NCI-H146 treated with DMSO at 0.1 percent for 48 hours (cell line): ENCODE results near the gene ZNHIT3.
A peak's percentile ranks its signal among the peaks of the same experiment; 100 is the strongest.
"Not testable (repeated sequence)": the region's sequence is repeated elsewhere in the genome, so short reads cannot be mapped to it uniquely, and the experiment has no call there.

ENCODE experiments used
- DNase-seq: peaks from one replicate; lab custom pipeline; 2025; ENCODE audit not compliant: unreplicated experiment; lab: John Stamatoyannopoulos, UW

The ZNHIT3 gene

DNA sequence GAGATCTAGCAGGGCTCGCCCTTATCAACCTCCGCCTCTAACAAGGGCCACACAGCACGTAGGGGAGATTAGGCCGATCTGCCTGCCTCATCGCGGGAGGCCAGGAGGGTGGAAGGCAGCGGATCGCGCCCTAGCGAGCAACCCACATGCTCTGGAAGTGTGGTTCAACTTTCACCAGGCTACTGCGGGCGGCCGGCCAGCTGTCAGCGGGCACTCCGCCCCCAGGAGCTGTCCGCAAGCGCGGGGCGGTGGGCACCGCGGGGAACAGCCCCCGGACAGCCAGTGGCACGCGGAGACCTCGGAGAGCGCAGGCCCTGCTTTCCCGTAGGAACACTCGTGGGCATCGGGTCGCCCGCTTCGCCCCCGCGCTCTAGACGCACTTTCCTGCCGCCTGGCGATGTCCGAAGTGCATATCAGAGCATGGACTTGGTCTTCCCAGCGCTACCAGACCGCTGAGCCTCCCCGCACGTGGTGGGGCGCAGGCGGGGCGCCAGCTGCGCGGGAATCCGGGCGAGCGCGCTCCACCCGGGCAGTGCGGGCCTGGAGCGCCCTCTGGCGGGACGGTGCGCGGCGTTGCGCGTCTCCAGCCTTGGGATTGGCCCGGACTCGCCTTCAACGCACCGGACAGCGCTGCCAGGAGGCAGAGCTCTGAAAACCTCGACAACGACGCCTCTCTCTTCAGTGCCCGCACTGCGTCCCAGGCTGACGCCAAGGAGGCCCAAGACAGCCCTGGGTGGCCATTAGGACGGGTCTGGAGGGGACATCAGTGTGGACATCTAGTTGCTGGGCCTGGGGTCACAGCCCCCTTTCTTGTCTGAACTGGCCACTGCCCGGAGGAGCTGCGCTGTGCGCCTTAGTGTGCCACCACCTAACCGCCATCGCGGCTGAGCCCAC is 3.6 kb upstream of the ZNHIT3 start:
- DNase-seq, result peak; percentile 43

DNA sequence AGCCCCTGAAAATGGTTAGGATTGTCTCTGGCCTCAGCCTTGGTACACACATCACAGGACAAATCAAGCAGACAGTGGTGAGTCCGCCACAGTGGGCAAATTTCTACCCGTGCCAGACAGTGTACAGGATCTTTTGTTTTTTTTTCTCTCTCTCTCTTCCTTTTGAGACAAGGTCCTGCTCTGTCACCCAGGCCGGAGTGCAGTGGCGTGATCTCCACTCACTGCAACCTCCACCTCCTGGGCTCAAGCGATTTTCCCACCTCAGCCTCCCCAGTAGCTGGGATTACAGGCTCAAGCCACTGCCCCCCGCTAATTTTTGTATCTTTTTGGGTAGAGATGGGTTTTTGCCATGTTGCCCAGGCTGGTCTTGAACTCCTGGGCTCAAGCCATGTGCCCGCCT is 2.5 kb upstream of the ZNHIT3 start:
- not testable (repeated sequence) for DNase-seq

DNA sequence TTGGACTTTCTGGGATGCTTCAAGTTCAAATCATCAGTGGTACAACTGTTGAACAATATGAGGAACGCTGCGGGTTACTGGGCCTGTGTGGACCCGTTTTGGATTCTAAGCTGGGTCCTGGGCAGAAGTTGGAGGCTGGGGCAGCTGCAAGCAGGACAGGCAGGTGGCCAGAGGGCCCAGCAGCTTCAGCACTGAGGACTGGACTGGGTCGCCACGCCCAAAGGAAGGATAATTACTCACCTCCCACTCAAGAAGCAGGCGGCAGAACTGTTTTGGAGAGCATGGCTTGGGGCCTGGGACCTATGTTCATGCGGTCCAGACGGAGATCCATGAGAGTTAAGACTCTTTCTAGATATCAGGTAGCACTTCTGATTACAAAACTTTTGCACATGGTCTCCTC is 1.5 kb upstream of the ZNHIT3 start:
- no peak for DNase-seq

DNA sequence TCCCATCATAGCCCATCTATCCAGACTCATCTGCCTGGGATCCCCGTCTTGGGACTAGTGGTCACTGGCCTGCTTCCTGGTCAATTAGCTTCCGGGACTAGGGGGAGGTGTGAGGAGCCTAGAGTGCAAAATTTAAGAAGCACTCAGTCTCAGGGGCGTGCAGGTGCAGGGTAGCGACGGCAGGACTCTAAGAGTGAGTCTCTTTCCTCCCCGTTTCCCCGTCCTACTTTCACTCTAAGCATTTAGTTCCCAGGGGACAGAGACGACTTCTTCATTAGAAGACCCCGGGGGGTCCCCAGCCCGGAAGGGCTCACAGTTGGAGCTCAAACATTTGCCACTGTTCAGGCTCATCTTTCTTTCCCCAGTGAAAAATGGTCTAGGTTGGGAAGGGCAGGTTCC is 677 bp upstream of the ZNHIT3 start:
- peak; percentile 57 for DNase-seq

DNA sequence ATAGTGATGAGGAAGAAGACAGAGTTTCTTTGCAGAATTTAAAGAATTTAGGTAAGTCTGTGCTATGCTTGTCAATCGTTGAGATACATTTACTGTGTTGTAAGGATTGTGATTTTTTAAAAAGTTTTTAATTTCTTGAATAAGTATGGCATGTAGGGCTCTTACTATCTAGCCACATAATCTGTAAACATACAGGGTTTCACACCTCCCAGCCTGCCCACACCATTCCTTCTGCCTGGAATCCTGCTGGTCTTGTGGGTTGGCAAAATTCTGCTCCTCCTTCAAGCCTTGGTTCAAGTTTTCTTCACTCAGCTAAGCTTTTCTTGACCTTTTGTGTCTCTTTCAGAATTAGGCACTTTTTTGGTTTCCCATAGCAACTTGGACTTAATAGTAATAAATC is 7.5 kb downstream of the ZNHIT3 start:
- no peak for DNase-seq

DNA sequence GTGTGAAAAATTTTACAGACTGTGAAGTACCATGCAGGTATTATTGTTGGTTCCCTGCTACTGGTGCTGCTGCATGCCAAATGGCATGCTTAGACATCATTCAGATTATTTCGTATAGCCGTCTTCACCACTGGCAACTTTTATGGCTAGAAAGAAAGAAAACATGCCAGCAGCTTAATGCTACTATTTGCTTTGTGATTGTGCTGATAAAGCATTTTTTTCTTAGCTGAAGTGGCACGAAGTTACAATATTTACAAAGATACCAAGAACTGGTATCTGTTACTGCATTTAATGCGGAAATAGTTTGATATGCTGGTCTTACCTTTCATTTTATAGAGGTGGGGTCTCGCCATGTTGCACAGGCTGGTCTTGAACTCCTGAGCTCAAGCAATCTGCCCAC is 8.2 kb downstream of the ZNHIT3 start:
- DNase-seq, result no peak

DNA sequence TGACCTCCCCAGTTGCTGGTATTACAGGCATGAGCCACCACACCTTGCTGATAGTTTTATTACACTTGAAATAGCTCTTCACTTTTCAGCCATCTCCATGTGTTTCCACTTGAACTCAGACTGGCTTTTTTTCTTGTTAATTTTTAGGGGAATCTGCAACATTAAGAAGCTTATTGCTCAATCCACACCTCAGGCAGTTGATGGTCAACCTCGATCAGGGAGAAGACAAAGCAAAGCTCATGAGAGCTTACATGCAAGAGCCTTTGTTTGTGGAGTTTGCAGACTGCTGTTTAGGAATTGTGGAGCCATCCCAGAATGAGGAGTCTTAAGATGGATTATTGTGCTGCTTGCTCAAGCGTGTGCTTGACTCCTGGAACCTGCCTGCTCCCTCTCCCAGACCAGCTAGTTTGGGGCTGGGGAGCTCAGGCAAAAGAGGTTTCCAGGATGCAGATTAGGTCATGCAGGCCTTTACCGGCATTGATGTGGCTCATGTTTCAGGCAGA is 8.6 kb downstream of the ZNHIT3 start:
- DNase-seq, result no peak

DNA sequence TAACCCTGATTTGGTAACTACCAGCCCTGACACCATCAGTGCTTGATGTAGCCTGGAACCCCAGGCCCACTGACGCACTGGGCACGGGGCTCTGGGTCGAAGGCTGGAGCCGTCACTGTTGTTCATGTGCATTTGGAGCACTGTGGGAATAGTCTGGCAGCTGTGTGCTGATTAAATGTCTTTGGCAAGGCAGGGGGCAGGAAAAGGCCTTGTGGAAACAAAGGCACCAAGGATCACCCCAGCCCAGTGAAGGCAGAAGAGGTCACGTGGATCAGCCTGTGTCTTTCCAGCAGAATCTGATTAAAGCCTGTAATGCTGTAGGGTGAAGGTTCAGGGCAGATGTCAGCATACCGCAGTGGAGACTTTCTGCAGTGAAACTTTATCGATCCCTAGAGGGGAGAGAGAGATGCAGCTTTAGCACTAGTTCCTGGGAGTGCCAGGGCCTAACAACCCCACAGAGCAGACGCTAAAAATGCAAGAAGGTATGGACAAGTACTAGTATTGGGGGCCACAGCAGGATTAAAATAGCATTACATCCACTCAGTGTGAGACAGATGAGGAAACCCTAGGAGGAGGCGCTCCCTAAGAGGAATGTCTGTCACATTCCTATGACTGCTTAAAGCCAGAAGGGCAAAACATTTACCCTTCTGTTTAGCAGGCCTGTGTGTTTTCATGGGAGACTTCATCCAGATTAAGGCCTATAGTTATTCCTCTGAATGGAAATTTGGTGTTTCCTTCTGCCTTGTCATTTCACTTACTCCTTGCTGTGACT is 9.7 kb downstream of the ZNHIT3 start:
- DNase-seq, result no peak

DNA sequence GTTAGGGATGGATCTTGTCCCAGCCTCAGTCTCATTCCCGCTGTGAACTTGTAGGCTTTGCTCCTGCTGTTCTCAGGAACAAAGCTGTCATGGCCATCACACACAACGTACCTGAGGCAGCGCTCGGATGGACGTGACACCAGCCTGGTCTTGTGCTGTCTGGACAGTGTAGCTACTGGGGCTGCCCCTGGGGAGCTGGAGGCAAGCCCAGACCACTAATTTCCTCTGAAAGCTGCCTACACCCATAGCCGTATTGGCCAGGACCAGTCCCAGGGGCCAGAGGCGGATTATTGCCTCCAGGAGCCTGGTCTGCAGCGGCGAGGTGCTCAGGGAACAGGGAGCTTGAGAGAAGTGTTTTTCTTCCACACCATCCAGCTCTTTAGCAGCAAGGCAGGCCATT is 11.7 kb downstream of the ZNHIT3 start:
- no peak for DNase-seq

DNA sequence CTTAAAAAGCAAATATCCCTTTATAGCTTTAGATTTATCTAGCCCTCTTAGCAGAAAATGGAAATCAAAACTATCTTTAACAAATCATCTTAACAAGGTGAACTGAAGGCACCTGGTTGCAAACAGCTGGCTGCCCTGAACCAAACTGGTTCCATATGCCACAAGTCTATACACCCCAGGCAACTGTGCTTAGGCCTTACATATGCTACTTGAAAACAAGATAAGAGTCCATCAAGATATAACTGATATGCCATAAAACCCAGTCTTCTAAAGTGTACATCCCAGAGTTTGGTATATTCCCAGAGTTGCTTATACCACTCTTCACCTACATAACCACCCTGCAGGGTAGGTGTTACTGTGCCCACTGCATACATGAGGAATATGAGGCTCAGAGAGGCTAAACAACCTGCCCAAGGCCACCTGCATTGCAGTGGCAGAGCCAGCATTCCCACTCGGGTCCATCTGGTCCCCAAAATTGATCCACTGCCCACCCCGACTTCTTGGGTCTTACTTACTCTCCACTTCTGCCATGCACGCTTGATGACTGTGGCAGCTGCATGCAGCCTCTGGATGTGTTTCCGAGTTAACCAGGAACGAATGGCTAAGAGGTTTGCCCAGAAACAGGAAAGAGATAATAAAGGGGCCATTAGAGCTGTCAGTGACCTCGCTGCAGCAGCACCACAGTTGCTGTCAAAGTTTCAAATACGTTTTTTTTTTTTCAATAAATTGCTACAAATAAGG is 12.2 kb downstream of the ZNHIT3 start:
- DNase-seq, result no peak

DNA sequence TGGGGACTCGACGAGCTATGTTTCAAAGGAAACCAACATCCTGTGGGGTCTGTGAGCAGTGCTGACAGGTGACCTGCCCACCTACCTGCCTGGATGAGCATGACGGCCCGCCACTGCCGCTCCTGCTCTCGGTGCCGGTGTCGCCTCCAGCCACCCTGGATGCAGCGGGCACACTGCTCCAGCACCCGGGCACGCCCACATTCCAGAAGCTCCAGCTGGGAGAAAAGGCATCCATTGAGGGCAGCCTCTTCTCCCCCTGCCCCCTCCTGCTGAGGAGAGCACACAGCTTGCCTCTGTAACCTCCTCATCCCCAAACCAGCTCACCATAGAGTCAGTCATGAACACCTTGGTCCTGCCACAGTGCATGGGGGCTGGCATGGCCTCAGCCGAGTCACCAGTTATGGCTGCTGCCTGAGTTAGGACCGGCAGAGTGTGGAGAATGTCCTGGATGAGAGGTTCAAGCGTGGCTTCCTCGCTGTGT is 14.3 kb downstream of the ZNHIT3 start:
- DNase-seq, result no peak

DNA sequence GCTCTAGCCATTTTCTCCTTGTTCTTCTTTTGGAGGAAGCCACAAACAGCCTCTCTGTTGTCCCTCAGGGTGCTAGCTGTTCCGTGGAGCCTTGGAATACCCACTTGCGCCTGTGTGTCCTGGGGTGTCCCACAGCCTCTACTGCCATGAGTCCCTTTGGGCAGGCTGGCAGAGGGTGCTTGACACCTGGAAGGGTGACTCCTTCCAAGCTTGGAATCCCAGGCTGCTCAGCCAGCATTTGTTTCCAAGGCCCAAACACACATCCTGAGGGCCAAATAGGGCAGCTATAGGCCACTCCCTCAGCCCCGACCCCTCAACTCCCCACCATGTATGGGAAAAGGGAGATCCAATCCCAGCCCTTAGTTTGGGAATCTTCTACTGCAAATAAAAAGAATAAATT is 14.9 kb downstream of the ZNHIT3 start:
- no peak for DNase-seq

DNA sequence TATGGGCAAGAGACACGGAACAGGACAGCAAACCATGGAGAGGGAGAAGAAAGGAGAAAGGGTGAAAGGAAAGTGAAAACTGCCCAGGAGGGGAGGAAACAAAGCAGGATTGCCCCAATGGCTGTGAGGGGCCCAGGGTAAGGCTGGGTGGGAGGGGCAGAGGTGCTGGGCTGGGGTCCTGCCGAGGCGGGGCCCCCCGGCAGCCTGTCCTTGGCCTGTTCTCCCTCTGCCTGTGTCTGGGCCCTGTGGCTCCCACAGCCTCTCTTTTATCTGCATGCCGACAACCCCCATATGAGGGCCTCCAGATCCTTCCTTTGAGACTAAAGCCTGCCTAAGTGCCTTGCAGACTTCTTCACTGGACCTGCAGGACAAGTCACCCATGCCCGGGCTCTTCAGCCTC is 15.5 kb downstream of the ZNHIT3 start:
- DNase-seq, result no peak

DNA sequence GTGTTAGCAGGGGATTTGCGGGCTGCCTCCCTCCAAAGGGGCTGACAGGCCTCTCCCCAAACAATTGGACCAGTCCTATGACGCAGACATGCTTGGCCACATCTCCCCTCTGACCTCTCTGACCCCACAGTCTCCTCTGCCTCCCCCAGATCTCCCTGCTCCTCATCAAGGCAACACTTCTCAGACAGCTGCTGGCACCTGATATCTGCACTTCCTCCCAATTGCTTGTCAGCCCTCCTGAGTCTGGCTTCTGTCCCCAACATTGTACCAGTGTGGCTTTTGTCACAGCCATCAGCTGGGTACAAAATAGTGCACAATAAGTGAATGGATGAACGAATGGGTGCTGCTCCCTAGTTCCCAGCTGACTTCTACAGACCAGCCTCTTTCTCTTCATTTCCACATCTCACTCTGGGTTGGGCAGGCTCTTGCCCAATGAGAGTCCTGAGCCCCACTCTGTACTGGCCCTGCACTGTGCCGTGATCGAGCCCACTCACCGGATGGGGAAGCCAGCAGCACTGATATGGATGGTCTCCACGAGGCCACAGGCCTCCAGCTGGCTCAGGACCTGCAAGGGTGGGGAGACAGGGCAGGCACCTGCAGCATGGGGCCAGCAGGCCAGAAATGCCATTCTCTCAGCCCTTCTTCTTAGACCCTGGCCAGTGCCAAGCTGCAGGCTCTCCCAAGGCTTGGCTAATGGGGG is 17.1 kb downstream of the ZNHIT3 start:
- no peak for DNase-seq

DNA sequence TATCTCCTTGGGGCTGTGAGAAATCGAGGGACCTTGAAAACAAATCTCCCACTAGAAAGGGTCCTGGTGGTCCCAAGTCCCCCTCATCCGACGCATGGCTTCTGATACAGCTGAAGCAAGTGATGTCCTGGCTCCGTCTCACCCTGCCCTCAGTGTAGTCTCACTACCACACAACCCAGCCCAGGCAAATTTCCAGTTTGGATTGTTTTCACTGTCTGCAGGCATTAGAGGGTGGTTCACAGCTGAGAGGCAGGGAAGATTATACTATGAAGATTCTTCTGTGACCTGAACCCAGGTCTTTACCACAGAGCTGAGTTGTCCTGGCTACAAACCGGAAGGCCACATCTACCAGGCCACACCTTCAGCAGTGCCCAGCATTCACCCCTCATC is 17.7 kb downstream of the ZNHIT3 start:
- DNase-seq, result no peak

DNA sequence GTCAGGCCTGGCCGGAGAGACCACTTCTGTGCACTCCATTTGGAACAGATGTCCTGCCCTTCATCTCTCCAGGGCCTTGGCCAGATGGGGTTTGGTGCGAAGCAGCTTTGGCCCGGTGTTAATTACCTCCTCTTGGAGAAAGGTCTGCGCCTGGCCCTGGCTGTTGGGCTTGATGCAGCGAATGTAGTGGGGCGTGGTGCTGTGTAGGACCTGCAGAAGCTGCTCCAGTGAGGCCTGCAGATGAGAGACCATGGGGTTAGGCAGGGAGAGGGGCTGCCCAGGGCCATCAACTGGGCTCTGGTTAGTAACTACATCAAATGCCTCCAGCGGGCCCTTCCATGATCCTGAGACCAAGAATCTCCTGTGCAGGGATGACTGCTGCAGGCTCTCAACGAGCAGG is 18.7 kb downstream of the ZNHIT3 start:
- DNase-seq, result no peak

DNA sequence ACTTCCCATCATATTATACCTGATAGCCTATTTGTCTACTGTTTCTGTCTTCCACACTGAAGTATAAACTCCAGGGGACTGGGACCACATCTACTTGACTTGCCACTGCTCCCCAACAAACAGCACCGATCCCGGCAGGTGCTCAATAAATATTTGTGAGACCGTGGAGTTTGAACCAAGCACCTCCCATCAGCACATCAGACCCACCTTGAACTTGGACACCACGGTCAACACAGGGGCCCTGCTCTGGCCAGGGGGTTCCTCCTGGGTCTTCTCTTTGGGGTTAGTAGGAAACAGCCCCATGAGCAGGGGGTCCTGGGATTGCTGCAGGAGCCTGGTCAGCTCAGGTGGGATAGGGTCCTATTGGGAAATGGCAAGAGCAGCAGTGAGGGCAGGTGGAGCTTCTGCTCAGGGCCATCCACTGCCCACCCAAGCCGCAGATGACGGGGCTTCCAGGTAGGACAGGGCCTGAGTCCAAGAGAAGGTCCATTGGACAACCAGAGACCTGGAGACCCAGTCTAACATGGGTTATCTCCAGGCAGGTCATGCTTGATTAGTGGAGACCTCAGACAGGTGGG is 19.9 kb downstream of the ZNHIT3 start:
- no peak for DNase-seq

DNA sequence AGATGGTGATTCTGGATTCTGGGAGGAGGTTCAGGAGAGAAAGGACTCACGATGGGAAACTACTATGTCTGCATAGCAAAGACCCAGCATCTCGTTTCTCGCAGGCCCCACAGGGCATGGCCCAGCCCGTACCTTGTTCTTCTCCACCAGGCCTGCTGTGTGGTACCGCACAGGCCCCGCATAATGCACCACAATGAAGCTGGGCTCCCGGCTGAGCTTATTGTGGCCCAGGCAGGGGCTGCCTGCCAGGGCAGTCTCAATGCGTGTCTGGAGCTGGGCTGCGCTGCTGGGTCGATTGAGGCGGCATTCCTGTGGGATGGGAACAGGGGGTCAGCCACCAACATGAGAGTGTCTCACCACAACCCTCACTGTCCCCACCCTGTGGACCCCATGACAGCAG is 20.4 kb downstream of the ZNHIT3 start:
- no peak for DNase-seq

DNA sequence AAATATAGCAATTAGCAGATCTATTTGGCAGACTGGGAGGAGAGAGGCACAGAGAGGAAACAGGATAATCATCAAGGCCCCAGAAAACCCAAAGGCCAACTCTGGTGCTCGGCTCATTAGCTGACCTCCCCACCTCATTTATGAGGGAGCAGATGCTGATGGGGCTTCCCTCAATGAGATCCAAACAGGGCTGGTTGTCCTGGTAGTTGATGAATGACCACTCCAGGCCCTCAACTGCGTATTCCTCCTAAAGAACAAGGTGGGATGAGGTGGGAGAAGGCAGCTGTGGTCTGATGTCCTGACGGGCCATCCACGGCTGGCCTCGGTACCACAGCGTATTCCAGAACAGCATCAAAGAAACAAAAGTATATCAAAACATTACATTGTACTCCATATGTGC is 20.8 kb downstream of the ZNHIT3 start:
- DNase-seq, result no peak

DNA sequence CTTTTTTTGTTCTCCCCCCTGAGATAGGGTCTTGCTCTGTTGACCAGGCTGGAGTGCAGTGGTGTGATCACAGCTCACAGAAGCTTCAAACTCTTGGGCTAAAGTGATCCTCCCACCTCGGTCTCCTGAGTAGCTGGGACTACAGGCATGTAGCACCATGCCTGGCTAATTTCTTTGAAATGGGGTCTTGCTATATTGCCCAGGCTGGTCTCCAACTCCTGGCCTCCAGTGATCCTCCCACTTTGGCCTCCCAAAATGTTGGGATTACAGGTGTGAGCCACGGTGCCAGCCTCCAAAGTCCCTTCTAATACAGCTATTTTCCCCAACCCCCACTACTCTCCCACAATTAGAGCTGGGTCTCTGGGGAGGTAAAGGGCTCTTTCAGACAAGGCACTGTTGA is 22.0 kb downstream of the ZNHIT3 start:
- DNase-seq, result not testable (repeated sequence)
